GM21360 (cell line): ENCODE data around the gene DIP2C.
"Not testable (repeated sequence)": the region's sequence is repeated elsewhere in the genome, so short reads cannot be mapped to it uniquely, and the experiment has no call there.

Experiments used
- ATAC-seq: cut with Tn5 transposase; IDR thresholded peaks from one replicate; pipeline ENCODE4 v1.9.1; 2021; ENCODE audit warnings: mild to moderate bottlenecking, moderate library complexity; ENCODE audit not compliant: unreplicated experiment

The DIP2C gene

GRCh38 chr10:644076-644942 is 45.2 kb downstream of the DIP2C start:
- ATAC-seq: no peak

GRCh38 chr10:642186-642890 is 47.1 kb downstream of the DIP2C start:
- no peak for ATAC-seq

DNA sequence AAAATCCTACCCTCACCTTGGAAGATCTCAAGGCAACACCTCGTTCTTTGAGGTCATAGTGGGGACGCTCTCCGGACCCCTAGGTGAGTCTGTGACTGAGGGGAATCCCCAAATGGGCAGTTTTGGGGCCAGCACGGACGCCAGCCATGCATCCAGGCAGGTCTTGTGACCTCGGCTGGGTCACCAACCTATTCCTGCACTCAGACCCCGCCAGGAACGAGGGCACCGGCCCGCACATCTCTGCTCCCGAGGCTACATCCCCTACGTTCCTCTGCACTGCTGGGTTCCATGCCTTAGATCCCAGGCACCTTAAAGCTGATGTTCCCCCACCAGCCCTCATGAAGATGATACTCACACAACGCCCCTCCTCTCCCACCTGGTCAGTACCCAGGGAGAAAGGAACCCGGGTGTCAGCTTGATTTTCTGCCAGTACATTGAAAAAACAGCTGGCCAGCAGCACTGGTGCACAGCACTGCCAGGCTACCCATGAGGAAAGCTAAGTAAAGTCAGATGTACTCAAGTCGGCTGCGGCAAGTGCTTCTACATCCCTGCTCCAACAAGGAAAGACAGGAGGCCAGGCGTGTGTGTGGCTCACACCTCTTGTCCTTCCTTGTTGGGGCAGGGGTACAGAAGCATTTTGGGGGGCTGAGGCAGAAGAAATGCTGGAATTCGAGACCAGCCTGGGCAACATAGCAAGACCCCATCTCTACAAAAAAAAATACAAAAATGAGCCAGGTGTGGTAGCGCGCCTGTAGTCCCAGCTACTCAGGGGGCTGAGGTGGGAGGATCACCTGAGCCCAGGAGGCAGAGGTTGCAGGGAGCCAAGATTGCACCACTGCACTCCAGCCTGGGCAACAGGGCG is 48.1 kb downstream of the DIP2C start:
- ATAC-seq: no peak

- no peak for ATAC-seq
Observed at GRCh38 chr10:640673-641045, 48.8 kb downstream of the DIP2C start.

GRCh38 chr10:639751-640672 is 49.5 kb downstream of the DIP2C start:
- no peak for ATAC-seq

DNA sequence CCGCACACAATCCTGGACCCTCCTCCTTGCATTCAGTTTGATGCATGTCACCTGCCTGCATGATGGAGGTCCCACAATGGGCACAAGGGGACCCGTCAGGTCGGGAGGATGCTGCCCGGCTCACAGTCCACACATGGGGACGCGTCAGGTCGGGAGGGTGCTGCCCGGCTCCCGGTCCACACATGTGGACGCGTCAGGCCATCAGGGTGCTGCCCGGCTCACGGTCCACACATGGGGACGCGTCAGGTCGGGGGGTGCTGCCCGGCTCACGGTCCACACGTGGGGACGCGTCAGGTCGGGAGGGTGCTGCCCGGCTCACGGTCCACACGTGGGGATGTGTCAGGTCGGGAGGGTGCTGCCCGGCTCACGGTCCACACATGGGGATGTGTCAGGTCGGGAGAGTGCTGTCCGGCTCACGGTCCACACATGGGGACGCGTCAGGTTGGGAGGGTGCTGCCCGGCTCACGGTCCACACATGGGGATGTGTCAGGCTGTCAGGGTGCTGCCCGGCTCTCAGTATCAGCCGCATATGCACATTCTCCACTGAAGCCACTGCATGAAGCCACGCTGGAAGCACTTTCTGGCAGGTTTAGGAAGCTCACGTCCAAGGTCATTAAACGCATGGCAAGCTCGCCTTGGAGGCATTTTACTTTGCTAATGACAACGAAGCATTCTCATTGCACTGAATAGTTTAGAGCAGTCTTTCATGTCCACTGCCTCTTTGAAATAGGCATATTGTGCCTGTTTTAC is 50.3 kb downstream of the DIP2C start:
- no peak for ATAC-seq

GRCh38 chr10:637771-638195 is 51.7 kb downstream of the DIP2C start:
- ATAC-seq: no peak

GRCh38 chr10:637221-637620 is 52.2 kb downstream of the DIP2C start:
- ATAC-seq: no peak

DNA sequence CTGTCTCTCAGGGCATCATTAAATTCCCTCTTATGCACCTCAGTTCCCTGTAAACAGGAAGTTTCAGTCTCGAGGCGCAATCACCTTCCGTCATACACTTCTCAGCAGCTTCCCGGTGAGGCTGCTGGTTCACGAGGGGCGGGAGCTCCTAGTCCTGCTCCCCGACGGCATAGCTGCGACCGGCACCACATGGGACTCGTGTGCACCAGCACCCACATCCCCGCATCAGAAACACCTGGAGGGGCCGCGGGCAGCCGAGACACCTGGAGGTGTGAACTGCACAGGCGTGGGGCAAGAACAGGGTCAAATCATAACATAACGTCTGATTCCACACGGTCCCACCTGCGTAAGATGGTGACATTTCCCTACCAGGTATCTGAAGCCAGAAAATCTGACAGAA is 52.7 kb downstream of the DIP2C start:
- no peak for ATAC-seq

- ATAC-seq: no peak
Observed at GRCh38 chr10:636016-636730, 53.3 kb downstream of the DIP2C start.

GRCh38 chr10:635088-635861 is 54.2 kb downstream of the DIP2C start:
- ATAC-seq: no peak

DNA sequence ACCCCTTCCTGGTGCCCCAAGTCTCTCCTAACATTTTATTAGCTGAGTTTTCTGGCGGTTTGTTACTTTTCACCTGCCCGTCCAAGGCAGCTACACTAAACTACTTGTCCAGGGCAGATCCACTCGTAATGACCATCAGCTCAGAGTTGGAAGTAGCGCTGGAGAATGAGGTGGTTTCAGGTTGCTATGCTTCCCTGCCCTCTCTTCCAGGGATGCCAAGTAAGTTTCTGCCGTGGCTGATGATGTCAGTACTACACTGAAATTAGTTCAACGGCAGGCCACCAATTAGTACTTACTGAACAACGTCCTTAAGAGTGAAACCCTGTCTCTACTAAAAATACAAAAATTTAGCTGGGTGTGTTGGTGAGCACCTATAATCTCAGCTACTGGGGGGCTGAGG is 55.2 kb downstream of the DIP2C start:
- no peak for ATAC-seq

DNA sequence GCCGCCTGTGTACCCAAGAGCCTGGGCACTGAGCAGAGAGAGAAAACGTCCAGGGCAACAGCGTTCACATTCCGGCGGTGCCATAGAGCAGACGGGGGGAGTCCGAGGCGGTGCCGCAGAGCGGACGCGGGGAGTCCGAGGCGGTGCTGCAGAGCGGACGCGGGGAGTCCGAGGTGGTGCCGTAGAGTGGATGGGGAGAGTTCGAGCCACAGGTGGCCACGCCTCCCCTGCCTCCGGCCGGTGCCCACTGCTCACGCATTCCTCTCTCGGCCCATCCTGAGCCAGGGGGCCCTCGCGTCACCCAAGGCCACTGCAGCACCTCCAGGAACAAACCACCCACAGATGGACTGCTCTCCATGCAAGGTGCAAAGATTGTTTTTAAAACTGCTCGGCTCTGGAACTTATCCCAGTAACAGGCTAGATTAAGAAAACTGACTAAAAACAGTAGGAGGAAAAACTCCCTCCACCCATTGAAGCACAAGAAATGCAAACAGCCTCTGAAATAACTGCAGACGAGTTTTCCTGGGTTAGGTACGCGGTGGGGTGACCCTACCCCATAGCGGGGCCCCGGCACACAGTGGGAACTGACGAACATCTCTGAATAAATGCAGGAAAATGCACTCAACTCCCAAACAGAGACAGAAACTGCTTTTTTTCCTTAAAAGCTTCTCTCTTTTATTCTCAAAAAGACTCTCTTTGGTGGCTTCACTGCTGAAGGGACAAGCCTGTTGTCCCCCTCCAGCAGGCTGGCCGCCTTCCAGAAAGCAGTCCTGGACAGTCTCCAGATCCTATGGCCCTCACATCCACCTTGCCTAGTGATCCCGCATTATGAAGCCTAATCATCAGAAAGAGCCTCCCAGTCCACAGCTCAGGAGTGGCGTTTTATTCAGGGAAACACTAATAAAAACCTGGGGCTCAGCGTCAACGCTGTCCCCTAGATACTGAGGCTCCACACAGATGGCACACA is 55.9 kb downstream of the DIP2C start:
- ATAC-seq: no peak

DNA sequence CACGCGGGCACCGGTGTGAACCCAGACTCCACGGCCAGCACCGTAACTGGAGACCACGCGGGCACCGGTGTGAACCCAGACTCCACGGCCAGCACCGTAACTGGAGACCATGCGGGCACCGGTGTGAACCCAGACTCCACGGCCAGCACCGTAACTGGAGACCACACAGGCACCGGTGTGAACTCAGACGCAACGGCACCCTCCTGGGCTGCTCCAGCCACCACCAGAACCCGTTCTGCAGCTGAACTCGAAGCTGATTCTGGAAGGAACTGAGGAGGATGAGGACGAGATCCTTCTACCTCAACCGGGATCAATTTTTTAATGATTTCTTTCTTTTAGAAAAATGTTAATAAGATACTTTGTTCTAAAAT is 56.7 kb downstream of the DIP2C start:
- not testable (repeated sequence) for ATAC-seq

GRCh38 chr10:632155-632806 is 57.2 kb downstream of the DIP2C start:
- not testable (repeated sequence) for ATAC-seq

- no peak for ATAC-seq
Observed at GRCh38 chr10:631266-631665, 58.2 kb downstream of the DIP2C start.
